ENCODE results near the gene PDGFC.

PDGFC gene

GRCh38 chr4:156820931-156821330, 150.7 kb downstream of the PDGFC start:
- peak; percentile 11 for DNase-seq

- no peak for DNase-seq
Measured at GRCh38 chr4:156816360-156816755, 155.2 kb downstream of the PDGFC start.

- peak; percentile 92 for DNase-seq
Measured at GRCh38 chr4:156815717-156816359, 155.8 kb downstream of the PDGFC start.

- DNase-seq, result no peak
Measured at GRCh38 chr4:156811963-156812362, 159.6 kb downstream of the PDGFC start.

DNA sequence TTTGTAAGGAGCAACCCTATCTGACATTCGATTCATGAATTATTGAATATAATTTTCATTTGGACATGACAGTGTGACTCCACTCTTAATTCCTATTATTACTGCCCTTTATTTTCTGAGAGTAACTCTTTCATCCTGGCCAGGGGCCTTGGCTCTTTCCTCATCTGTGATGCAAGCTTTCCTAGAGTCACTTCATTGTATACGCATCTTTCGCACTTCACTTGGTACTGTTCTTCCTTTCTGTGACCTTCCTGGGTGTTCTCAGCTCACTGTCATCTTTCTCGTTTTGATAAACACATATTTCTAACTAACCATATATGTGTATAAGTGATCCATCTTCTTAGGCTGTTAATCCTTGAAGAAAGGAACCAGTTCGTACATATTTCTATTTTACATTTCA, 160.3 kb downstream of the PDGFC start:
- DNase-seq, result no peak

DNA sequence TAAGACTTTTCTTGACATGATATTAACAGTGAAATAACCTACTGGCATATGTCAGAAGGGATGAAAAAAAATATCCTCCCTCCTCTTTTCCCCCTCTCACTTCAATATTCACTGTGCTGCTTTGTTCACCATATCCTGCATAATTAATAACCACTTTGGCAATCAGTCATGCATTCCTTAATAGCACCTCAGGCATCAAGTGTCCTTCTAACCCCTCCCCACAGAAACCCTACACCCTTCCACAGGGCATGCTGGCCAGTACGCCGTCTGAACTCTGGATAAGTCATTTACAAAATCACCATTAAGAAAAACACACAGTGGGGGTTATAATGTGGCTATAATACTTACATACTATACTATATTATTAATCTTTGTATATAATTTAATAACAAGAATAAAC, 165.9 kb downstream of the PDGFC start:
- peak; percentile 86 for DNase-seq

DNA sequence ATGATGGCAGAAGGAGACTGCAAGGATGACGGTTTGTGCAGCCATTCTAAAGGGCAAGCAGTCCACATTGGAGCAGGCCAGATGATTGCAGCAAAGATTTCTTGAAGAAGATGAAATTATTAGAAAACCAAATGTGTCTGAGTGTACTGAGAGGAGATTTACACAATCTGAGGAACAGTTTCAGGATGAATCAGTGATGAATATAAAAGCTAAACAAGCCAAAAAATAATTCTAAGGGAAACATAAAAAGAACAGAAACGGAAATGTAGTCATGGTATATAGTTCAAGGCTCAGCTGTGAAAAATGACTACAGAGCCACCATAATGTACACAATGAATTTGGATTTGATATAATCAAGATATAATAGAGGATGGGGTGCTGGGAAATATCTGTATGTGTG, 168.5 kb downstream of the PDGFC start:
- DNase-seq, result no peak

GRCh38 chr4:156800463-156800862, 171.1 kb downstream of the PDGFC start:
- no peak for DNase-seq

- DNase-seq, result no peak
Measured at GRCh38 chr4:156799121-156799589, 172.4 kb downstream of the PDGFC start.

DNA sequence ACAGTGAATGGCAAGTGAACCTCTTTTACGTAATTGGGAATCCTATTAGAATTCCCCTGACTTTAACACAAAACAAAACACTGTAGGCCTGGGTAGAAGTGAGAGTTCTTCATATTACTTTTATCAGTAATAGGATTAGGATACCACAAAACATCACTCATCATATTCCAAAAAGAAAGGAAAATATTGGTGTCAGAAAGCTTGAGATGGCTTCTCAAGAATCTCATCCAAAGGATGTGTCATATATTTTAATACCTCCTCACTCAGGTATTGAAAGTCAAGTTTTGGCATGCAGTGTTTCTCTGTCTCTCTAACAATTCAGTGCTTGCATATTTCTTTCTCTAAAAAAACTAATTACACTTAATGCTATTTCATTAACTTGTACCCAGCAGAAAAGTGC, 173.2 kb downstream of the PDGFC start:
- no peak for DNase-seq

- no peak for DNase-seq
Measured at GRCh38 chr4:156797206-156797605, 174.4 kb downstream of the PDGFC start.

DNA sequence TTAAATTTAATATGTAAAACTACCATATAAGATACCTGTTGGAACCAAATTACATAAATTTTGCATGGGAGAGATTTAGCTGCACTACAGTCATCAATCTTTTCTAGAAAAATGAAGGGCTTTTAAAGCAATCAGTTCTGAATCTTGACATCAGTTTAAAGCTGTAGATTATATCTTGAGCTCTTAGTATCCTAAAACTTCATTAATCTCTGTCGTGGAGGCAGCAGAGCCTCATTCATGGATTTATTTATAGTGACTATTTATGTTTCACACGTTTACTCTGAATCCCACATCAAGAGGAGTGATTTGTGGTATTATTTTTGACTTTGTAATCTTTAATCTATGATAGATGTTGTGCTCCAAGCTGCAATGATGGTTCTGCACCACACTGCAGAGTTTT, 175.9 kb downstream of the PDGFC start:
- DNase-seq, result no peak

DNA sequence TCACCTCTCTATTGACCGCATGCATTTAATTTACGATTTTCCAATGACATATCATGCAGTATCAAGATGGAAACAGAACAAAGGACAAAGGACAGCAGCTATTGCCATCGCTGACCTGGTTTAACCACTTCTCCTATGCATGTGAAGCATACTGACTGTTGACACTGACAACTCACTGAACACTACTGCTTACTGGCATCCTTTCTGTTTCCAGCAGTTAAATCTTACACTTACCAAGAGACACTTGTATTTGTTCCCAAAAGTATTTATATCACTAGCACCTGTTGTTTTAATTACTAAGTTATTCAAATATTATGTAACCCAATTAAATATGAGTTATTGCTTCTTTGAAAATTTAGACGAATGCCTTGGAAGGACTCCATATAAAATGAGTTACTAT, 176.7 kb downstream of the PDGFC start:
- no peak for DNase-seq

GRCh38 chr4:156792462-156793085, 179.0 kb downstream of the PDGFC start:
- DNase-seq, result no peak

- peak; percentile 16 for DNase-seq
Measured at GRCh38 chr4:156790866-156791265, 180.7 kb downstream of the PDGFC start.

GRCh38 chr4:156788782-156789181, 182.8 kb downstream of the PDGFC start:
- DNase-seq, result no peak

DNA sequence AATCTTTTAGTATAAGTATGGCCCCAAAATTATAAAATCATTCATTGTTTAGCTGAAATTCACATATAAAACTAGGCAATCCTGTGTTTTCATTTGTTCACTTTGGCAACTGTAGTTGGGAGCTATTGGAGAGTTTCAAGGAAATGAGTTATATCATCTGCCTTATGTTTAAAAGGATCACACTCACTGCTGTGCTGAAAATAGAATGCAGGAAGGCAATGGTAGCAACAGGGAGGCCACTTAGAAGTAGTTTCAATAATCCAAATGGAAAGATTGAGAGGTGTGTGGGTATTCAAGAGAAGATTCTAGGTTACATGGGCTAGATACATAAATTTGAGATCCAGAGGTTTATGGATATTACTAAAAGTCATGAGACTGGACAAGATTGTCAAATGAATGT, 184.9 kb downstream of the PDGFC start:
- DNase-seq, result no peak

GRCh38 chr4:156784970-156785369, 186.6 kb downstream of the PDGFC start:
- no peak for DNase-seq

DNA sequence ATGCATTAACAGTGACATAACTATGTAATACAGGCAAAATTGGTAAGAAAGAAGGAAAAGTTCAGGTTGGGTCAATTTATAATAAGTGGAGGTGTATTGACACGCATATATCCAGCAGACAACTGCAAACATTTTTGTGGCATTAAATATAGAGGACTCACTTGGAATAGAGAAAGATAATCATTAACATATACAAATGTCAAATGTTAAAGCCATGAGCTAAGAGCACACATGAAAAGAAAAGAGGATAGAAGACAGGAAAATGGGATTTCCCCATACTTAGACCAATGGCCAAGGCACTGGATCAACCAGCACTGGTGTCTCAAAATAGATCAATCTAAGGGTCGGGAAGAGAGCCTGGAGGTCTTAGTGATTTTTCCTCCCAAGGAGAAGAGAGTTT, 187.6 kb downstream of the PDGFC start:
- no peak for DNase-seq

DNA sequence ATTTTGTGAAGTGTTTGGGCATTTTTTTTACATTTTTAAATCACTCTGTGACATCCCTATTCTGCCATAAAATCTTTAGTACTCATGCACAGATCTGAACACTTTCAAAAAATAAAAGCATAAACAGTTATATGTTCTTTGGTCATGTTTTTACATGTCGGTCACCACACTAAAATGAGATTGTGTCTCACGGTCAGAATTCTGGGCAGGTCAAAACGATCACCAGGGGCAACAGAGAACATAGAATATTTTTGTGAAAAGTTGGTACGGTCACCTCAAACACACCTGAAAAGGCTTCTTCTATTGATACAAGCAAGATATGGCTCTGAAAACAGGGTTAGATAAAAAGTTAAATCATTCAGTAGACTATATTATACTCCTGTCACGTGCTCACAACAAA, 189.1 kb downstream of the PDGFC start:
- DNase-seq, result no peak

DNA sequence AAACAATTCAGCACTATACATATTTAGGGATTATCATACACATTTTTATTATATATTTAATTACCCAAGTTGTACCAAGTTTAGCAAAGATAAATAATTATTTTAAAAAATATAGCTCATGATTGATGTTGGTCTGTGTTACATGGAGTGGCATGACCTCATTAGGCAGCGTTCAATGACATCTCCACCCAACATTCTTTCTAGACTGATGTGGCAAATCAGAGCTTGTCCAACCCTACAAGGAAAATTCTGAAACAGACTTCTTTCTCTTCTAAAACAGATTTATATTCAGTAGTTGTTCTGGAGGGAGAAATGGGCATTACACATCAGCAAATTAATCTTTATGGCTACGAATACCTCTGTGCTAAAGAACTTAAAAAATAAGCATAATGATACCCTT, 189.7 kb downstream of the PDGFC start:
- no peak for DNase-seq

GRCh38 chr4:156779774-156780173, 191.8 kb downstream of the PDGFC start:
- no peak for DNase-seq

GRCh38 chr4:156779042-156779441, 192.6 kb downstream of the PDGFC start:
- DNase-seq, result no peak

DNA sequence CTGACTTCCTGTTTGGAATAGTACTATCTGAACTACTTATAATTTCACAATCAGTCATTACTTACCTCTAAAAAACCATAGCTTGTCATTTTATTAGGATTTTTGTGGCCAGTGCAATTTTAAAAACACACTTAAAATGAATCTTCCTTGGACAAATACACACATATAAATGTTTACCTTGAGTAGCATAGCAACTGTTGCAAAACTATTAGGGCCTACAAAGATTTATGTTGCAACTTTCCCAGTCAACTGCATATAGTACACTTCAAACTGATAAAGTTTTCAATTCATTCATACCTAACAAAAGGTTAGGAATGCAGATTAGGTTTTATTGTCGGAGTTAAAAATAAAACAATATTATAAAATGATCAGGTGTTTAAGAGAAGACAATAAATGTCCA, 193.0 kb downstream of the PDGFC start:
- DNase-seq, result no peak

DNA sequence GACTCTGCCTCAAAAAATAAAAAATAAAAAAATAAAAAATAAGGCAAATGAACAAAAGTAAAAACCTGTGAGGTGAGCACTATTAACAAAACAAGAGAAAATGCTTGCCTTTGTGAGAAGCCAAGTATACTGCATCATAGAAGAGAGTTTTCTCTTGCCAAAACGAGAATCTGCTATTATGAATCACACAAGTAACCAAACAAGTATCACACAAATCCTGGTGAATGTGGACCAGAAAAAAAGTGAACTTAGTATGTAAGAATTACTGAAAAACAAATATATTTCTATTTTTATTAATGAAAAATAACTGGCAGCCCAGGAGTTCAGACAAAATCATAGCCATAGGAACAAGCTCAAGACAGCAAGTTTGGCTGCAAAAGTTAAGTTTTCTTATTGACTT, 193.5 kb downstream of the PDGFC start:
- no peak for DNase-seq
